ENCODE data around the gene COL8A2.

COL8A2 gene

DNA sequence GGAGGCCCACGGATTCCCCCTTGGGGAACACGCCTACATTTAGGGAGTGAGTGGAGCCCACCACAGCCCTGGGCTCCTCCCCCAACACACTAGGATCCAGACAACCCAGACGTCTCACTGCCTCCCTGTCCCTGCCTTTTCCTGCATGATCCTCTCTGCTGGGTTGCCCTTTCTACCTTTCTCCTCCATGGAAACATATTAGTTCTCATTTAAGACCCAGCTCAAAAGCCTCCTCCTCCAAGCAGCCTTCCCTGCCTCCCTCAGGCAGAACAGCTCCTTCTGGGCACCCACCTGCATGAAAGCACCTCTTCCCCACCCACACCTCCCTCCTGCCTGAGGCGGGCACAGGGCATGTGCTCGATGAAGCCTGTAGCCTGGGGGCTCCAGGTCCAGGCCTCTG is 10.7 kb downstream of the COL8A2 start:
- no peak for DNase-seq (ENCODE audit: low read depth in 2 of 2)

DNA sequence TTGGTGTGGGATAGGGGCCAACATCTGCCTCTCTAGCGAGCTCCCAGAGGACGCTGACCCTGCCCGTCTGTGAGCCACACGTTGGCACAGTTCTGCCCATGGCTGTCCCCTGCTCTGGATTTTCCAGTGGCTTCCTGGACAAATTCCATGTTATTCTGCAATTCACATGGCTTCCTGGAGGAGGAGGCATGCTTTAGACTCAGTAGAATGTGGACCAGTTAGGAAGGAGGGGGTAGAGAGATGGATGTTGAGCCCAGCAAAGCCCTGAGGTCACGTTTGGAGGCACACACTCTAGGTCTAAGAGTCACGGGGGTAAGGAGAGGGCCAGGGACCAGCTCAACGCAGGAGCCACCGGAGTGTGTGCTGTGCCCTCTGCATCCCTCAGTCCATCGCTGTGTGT is 12.2 kb downstream of the COL8A2 start:
- DNase-seq (ENCODE audit: low read depth in 2 of 2) = no peak

DNA sequence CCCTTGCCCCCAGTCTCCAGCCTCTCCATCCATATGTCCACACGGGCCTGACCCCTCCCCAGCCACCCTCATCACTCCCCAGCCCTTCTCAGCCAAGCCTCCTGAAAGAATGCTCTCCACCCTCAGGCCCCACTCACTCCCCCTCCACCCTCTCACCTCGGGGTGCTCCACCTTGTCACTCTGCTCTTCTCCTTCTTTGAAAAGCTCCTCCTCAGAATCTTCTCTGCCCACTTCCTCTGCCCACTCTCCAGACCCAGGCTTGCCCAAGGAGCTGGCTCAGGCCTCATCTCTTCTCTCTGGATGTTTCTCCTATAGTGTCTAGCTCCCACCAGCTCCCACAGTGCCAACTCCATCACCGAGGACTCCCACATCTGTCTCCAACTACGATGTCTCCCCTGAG is 13.9 kb downstream of the COL8A2 start:
- no peak for DNase-seq (ENCODE audit: low read depth in 2 of 2)

DNA sequence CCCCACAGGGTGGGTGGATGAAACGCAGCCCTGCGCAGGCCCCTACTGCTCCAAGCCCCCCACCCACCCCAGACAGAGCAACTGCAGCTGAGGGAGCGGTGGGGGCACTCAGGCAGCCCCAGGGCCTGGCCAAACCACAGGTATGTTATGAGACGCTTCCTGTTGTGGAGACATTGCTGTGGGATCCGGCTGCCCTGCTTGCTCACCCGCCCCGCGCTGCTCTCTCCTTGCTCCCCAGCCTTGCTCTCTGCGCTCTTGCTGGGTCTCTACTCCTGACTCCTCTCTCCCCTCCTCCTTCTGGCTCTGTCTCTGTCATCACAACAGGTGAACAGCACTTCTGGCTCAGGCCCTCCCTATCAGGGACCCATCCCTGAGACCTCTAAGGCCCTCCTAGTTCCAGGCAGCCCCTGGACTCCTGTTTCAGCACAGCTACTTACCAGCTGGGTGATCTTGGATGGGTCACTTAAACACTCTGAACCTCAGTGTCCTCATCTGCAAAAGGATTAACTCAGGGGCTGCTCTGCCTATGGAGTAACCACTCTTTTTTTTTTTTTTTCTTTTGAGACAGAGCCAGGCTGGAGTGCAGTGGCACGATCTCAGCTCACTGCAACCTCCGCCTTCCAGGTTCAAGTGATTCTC is 15.9 kb downstream of the COL8A2 start:
- no peak for DNase-seq (ENCODE audit: low read depth in 2 of 2)

DNA sequence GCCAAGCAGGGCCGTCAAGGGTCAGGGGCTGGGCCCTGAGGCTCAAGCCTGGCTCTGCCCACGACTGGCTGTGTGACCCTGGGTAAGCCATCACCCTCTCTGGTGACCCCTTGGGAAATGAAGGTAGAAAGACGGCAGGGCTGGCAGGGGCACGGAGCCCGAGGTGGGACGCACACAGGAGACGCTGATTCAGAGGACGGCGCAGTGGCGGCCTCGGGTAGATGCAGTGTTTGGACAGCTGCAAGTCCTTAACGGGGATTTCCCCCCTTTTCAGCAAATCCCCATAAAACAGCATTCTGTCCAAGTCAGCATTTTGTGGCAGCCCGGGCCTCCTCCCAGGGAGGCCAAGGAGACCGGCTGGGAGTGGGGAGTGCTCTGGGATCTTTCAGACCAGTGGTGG is 16.7 kb downstream of the COL8A2 start:
- no peak for DNase-seq (ENCODE audit: low read depth in 2 of 2)

DNA sequence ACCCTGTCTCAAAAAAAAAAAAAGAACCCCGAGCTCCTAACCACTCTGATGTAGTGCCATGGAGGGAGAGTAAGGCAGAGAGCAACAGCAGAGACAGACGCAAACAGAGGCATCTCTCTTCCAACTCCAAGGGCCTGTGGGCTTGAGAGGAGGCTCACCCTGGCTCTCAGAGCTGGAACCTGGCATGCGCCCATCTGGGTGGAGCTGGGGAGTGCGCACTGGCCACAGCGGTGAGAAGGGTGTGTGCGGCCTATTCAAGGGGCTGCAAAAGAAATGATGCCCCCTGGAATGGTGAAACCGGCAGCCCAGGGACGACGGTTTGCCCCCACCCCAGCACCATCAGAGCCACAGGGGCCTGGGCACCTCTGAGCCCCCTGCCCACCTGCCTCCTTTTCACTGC is 17.6 kb downstream of the COL8A2 start:
- no peak for DNase-seq (ENCODE audit: low read depth in 2 of 2)

DNA sequence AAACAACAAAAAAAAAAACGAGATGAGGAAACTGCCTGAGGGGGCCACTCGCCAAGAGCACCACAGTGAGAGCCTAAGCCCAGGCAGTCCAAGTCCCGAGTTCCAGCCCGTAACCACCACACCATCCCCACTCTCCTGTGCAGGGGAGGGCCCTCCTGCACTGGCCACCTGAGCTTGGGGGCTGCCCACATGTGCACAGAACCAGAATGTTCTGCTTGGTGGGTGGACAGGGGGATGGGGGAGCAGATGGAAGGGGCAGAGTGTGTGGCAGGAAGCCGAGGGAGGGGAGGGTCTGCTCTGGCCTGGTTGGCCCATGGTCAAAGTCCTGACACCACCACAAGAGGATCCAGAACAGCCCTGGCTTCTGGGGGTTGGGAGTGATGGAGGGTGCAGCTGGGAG is 18.8 kb downstream of the COL8A2 start:
- no peak for DNase-seq (ENCODE audit: low read depth in 2 of 2)

DNA sequence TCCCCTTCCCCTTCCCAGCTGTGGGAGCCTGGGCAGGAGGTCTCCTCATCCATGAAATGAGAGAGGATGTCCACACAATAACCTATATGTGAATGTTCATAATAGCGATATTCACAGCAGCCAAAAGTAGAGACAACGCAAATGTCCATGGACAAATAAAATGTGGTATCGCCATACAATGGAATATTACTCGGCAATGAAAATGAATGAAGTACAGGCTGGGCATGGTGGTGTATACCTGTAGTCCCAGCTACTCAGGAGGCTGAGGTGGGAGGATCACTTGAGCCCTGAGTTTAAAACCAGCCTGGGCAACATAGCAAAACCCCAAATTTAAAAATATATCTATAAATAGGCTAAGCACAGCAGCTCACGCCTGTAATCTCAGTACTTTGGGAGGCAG is 23.5 kb downstream of the COL8A2 start:
- DNase-seq (ENCODE audit: low read depth in 2 of 2) = no peak

DNA sequence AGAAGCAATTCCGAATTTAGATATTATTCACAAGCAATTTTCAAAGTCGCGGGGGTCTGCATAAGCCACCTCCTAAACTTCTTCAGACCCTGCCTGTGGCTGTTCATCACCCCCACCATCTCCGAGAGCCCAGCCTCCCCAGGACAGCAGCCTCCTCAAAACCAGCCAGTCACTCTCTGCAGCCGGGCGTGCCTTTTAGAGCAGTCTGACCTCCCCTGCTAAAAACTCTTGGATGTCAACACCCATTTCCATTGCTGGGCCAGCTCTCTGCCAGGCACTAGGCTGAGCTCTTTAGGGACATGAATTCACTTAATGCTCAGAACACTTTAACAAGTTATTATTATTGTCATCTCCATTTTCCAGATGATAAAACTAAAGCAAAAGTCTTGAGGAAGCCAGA is 24.6 kb downstream of the COL8A2 start:
- no peak for DNase-seq (ENCODE audit: low read depth in 2 of 2)

DNA sequence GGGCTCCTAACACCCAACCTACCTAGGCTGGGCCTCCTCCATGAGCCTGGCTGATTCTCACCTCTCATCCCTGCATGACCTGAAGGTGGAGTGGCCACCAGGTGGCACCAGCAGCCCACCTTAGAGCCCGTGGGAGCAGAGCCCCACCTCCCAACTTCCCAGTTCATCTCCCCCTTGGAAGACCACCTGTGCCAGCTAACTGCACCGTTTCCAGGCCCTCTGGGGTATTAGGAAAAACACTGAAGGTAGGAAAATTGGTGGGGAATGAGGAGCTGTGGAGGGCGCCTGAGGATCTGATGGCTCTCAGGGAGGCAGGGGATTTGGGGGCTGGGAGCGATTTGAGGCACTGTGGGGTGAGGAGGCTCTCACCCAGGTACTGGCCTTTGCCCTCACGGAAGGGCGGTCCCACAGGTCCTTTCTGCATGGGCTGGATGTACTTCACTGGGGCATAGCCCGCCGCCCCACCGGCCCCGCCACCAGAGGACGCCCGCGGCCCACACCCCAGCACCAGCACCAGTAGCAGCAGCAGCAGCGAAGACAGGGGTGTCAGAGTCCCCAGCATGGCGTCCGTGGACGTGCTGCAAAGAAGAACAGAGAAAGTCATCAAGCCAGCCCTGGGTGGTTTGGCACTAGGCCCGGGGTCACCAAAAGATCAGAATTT is 25.2 kb downstream of the COL8A2 start:
- DNase-seq (ENCODE audit: low read depth in 2 of 2) = peak; percentile 50 to 56

DNA sequence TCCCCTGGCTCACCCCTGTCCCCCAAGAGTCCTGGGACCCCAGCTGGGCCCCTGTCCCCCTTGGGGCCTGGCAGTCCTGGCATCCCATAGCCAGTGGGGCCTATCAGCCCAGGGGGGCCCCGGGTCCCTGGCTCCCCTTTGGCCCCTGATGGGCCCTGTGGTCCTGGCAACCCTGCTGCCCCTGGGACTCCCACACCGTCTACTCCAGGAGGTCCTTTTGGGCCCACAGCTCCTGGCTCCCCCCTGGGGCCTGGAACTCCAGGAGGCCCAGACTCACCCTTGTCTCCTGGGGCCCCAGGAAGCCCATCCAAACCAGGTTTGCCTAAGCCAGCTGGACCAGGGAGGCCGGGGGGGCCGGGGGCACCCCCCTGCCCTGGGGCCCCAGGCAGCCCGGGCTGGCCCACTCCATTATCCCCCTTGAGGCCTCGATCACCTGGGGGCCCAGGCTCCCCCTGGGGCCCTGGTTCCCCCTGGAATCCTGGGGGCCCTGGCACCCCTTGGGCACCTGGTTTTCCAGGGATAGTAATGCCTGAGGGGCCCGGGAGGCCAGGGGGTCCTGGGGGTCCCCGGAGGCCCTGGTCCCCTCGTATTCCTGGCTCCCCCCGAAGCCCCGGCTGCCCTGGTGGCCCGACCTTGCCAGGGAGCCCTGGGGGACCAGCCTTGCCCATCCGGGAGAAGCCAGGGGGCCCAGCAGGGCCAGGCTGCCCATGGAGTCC is 26.2 kb downstream of the COL8A2 start:
- no peak for DNase-seq (ENCODE audit: low read depth in 2 of 2)

DNA sequence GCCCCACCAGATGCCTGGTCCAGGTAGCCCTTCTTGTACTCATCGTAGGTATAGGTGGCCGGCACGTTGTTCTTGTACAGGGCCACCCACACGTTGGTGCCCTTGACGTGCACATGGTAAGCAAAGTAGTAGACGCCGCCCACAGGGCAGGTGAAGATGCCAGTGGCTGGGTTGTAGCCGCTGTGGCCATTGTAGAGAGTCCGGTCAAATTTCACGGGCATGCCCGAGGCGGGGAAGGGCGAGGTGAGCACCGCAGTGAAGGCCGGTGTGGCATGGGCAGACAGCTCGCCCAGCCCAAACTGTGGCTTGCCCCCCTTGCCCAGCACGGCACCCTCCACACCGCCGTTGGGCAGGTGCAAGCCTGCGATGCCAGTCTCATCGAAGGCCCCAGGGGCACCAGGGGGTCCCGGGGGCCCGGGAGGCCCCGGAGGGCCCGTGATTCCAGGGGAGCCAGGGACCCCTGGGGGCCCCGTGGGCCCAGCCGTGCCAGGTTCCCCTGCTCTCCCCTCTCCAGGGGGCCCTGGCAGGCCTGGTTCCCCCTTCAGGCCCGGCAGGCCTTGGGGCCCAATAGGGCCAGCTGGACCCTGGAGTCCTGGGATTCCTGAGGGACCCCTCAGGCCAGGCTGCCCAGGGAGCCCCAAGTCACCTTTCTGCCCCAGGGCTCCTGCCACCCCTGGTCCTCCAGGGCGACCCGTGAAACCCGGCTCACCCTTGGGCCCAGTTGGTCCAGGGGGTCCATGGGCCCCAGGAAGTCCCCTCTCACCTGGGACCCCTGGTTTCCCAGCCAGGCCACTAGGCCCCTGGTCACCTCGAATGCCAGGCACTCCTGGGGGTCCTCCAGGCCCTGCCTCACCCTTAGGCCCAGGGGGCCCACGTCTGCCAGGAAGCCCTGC is 27.1 kb downstream of the COL8A2 start:
- DNase-seq (ENCODE audit: low read depth in 2 of 2) = no peak

DNA sequence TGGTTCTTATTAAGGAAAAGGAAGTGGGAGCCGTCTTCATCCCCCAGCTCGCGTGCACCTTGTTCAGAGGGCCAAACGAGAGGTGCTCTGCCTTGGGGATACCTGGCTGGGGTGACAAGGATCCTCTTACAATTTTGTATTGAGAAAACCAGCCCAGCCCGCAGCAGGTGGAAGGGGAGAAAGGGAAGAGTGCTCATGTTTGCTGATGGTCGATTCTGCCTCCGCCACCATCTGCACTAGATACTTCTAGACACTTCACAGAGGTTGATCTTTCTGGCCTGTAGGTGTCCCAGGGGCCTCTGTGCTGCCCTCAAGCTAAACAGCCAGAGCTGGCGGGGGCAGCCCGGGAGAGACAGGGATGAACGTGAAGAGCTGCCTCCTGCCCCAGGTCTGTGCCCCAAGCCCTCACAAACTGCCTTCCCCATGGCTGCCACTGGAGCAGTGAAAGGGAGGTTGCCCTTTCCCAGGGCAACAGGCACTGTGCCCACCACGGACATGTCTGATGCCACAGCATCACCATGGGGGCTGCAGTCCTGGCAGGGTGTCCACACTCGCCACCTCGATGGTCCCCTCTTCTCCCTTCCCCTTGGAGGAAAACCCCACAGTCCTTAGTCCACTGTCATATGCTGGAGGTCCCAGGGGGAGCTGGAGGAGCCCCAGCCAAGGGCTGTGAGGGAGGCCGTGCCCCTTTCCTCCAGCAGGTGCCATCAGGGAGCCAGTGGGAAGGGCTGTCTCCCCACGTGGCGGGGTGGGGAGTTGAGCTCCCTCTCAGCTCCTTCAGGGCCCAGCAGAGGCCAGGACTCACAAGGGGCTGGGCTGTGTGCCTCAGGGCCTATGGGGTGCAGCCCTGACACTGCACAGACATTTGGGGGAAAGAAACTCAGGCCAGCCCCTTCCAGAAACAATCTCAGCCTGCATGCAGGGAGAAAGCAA is 28.3 kb downstream of the COL8A2 start:
- no peak for DNase-seq (ENCODE audit: low read depth in 2 of 2)

DNA sequence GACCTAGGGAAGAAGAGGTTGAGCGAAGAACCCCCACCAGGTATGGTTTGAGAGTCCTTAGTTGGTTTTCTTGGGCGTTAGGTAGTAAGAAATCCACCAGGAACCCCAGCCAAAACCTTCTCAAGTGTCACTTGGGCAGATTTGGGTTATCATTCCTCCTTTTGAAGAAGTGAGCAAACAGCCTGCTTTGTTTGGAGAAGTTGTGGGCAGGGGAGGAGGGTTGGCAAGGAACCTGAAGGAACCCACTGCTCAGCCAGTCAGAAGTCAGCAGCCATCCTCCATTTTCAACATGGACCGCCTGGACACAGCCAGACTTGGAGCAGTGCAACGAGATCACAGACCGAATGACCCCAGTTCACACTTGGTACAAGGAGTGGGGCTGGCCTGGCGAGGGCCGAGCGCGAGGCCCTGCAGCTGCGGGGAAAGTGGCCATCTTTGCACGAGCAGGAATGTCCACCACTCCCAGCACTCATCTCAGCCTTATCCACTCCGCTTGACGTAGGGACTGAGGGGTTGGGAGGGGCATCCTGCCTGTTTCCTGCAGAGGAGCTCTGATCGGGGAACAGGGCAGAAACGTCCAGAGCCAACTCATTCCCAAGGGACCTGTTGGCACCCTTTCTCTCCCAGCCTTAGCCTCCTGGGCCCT is 29.1 kb downstream of the COL8A2 start:
- DNase-seq (ENCODE audit: low read depth in 2 of 2) = no peak

DNA sequence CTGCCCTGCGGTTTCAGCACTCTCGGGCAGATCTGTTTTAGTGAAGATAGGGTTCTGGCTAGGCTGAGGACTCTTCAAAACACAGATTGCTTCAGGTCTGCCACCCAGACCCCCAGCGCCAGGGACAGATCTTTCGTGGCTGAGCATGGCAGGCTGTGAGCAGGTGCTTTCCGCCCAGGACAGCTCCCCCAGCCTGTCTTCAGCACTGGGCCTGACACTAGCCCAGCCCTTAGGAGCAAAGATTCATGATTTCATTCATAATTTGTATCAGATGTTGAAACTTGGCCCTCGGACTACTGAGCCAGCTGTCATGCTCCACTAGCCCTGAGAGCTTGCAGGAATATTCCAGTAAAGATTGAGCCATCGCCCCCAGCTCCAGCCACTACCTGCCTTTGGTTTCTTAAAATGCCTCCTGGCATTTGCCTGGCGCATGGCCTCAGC is 30.4 kb downstream of the COL8A2 start:
- DNase-seq (ENCODE audit: low read depth in 2 of 2) = no peak

DNA sequence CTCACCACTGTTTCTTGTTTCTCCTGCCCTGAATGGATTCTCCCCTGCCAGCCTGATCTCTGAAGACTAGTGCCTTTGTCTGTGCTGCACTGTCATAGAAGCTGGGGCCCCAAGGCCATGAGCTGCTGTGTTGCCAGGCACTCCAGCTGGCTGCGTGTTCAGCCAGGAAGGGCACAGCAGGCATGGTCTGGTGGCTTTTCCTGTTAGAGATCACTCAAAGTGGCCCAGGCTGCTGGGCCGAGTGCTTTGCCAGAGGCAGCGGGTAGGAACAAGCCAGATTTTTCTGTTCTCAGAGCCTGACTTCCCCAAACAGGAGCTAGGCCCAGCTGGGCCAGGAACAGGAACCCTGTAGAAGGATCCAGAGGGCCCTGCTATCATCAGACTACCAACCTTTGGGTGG is 31.1 kb downstream of the COL8A2 start:
- DNase-seq (ENCODE audit: low read depth in 2 of 2) = no peak

DNA sequence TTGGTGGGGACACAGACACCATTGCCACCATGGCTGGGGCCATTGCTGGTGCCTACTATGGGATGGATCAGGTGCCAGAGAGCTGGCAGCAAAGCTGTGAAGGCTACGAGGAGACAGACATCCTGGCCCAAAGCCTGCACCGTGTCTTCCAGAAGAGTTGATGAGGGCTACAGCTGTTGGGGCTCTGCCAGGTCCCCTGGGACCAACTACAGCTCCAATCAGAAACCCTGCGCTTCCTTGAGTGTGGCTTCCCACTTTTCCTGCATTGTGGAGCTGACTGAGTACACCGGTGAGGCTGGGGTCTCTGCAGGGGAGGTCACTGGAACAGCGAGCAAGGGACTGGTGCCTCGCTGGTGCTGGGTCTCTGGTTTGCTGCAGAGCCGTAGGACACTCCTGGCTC is 31.8 kb downstream of the COL8A2 start:
- DNase-seq (ENCODE audit: low read depth in 2 of 2) = no peak

DNA sequence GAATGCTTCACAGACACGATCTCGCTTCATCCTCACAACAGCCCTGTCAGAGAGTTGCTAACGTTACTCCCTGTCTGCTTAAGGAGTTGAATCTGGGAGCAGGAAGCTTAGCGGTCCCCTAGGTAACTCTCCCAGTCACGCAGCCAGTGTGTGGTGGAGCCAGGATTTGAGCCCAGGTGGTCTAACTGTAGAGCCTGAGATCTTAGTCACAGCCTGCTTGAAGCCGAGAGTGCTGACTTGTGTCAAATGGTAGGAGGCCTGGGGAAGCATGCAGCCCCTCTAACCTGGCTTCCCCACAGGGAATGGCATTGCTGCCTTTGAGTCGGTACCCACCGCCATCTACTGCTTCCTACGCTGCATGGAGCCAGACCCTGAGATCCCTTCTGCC is 32.2 kb downstream of the COL8A2 start:
- no peak for DNase-seq (ENCODE audit: low read depth in 2 of 2)

DNA sequence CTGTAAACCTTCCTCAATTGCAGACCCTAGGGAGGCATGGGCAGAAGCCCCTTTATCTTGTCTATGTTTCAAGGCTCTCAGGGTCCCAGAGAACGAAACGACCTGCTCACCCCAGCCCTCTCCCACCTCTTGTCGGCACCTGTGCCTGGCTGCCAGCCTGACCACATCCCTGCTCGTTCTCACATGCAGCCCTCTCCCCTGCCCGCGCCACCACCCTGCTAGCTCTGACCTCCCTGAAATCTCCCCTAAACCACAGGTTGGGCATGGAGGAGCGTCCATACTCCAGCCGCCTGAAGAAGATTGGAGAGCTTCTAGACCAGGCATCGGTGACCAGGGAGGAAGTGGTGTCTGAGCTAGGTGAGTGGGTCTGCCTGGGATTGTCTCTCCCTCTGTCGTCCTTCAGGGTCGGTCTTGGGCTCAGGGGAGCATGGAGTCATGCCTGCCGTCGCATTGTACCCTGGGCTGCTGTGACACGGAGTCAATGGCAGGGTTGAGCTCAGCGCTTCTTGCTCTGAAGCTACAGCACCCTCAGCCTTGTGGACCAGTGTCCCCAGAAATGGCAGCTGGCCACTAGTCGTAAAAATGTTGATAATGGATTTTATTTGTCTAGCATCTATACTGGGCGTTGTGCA is 32.7 kb downstream of the COL8A2 start:
- DNase-seq (ENCODE audit: low read depth in 2 of 2) = no peak

DNA sequence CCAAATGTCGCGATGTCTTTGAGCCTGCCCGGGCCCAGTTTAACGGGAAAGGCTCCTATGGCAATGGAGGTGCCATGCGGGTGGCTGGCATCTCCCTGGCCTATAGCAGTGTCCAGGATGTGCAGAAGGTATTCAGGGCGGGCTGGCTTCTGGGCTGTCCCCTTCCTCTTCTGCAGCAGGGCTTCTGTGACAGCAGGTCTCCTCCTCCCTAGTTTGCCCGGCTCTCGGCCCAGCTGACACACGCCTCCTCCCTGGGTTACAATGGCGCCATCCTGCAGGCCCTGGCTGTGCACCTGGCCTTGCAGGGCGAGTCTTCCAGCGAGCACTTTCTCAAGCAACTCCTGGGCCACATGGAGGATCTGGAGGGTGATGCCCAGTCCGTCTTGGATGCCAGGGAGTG is 33.3 kb downstream of the COL8A2 start:
- DNase-seq (ENCODE audit: low read depth in 2 of 2) = no peak
